NCI-H1092 treated with DMSO at 0.1 percent for 48 hours (cell line): Measurements from ENCODE around the gene GSTM1.

Experiments
- DNase-seq: peaks from one replicate; lab custom pipeline; 2025; lab: John Stamatoyannopoulos, UW

GSTM1 gene

GRCh38 chr1:109726728-109727373 lies 39.2 kb downstream of the GSTM1 start:
- DNase-seq: no peak

GRCh38 chr1:109728870-109729269 lies 41.3 kb downstream of the GSTM1 start:
- no peak for DNase-seq

GRCh38 chr1:109730666-109731065 lies 43.0 kb downstream of the GSTM1 start:
- no peak for DNase-seq

GRCh38 chr1:109732390-109732881 lies 44.8 kb downstream of the GSTM1 start:
- DNase-seq: no peak

DNA sequence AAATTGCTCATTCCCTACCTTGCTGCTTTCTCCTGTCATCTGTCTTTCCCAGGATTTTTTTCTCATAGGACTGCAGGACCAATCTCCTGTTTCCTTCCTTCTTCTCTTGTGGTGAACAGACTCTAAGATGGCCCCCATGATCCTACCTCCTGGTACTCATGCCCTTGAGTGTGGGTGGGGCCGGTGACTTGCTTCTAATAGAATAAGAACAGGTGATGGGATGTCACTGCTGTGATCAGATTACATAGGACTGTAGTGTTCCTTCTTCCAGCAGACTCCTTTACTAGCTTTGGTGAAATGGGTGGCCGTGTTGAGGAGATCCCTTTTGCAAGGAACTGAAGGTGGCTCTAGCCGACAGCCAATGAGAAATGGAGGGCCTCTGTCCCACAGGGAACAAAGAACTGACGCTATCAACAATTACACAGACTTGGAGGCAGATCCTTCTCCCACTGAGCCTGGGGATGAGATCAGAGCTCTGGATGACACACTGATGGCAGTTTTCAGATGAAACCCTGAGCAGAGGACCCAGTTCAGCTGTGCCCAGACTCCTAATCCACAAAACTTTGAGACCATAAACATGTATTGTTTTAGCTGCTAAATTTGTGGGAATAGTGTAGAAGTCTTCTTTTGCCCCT lies 45.7 kb downstream of the GSTM1 start:
- no peak for DNase-seq

DNA sequence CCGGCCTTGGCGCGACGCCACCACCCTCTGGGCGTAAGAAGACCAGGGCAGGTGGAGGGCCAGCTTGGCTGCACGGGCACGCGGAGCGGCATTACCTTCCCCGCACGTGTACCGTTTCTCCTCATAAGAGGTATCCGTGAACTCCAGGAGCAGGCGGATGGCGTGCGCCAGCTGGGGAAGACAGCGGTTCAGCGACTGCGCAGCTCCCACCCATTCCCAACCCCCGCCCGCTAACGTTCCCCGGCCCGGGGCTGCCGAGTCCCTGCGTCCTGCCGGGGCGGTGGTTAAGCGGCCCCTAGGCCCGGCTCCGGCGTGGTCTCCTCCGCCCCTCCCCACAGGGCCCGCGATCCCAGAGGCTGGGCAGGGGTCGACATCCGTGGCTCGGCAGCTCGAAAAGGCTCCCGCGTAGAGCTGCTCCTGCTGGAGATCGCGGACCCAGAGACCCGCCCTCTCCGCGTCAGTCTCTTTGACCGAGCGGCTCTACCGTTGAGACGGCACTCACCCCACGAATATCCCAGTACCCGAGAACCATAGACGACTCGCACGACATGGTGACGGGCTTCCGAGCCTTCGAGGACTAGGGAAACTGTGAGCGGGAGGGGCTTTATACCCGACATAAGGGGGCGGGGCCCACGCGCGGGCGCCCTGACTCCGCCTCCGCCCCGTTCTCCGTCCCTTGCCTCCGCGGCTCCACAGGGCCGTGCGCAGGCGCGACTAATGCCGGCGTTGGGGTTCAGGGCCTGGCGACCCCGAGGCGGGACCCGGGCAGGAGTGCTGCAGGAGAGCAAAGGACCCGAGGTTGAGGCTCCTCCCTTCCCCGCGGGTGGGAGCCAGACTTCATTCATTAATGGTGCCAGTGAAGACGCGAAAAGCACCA lies 52.4 kb downstream of the GSTM1 start:
- peak; percentile 81 for DNase-seq

GRCh38 chr1:109740615-109741373 lies 53.2 kb downstream of the GSTM1 start, which contains the start of gene GSTM3:
Gene GSTM3 (minus strand): TSS chr1:109741038. CDS start chr1:109740287, 751 bp downstream.
- peak; percentile 65 for DNase-seq
